GM21381 (cell line): ENCODE measurements around the gene LRRC8B.
"Not testable (repeated sequence)": the region's sequence is repeated elsewhere in the genome, so short reads cannot be mapped to it uniquely, and the experiment has no call there.

ENCODE experiments used
- ATAC-seq: cut with Tn5 transposase; IDR thresholded peaks from one replicate; pipeline ENCODE4 v1.9.1; 2021; ENCODE audit warnings: mild to moderate bottlenecking, moderate library complexity; ENCODE audit not compliant: unreplicated experiment

The LRRC8B gene

GRCh38 chr1:89523572-89524368 is 859 bp upstream of the LRRC8B start:
- ATAC-seq, result peak; percentile 29

- peak; percentile 27 for ATAC-seq
Measured at GRCh38 chr1:89525169-89525855, 683 bp downstream of the LRRC8B start.

- ATAC-seq, result no peak
Measured at GRCh38 chr1:89527256-89527655, 2.6 kb downstream of the LRRC8B start.

- no peak for ATAC-seq
Measured at GRCh38 chr1:89527750-89528381, 3.2 kb downstream of the LRRC8B start.

- ATAC-seq, result no peak
Measured at GRCh38 chr1:89528382-89528780, 3.8 kb downstream of the LRRC8B start.

- ATAC-seq, result no peak
Measured at GRCh38 chr1:89529196-89529595, 4.6 kb downstream of the LRRC8B start.

GRCh38 chr1:89530444-89531089 is 5.9 kb downstream of the LRRC8B start:
- ATAC-seq, result no peak

GRCh38 chr1:89531480-89532139 is 7.0 kb downstream of the LRRC8B start:
- no peak for ATAC-seq

- no peak for ATAC-seq
Measured at GRCh38 chr1:89532228-89532627, 7.6 kb downstream of the LRRC8B start.

- ATAC-seq, result no peak
Measured at GRCh38 chr1:89532866-89533265, 8.2 kb downstream of the LRRC8B start.

GRCh38 chr1:89535537-89535936 is 10.9 kb downstream of the LRRC8B start:
- no peak for ATAC-seq

GRCh38 chr1:89536555-89537341 is 12.1 kb downstream of the LRRC8B start:
- no peak for ATAC-seq

GRCh38 chr1:89538361-89538760 is 13.7 kb downstream of the LRRC8B start:
- no peak for ATAC-seq

GRCh38 chr1:89539128-89539527 is 14.5 kb downstream of the LRRC8B start:
- ATAC-seq, result no peak

- ATAC-seq, result no peak
Measured at GRCh38 chr1:89540406-89540970, 15.9 kb downstream of the LRRC8B start.

- ATAC-seq, result no peak
Measured at GRCh38 chr1:89542345-89542744, 17.7 kb downstream of the LRRC8B start.

- ATAC-seq, result not testable (repeated sequence)
Measured at GRCh38 chr1:89543632-89544031, 19.0 kb downstream of the LRRC8B start.

- ATAC-seq, result no peak
Measured at GRCh38 chr1:89545264-89546038, 20.8 kb downstream of the LRRC8B start.
